ENCODE data around the gene PRPSAP1.

Gene PRPSAP1

GRCh38 chr17:76278268-76278908 is 75.3 kb downstream of the PRPSAP1 start:
- Histone ChIP-seq H3K9me3 (ENCODE audit: insufficient read depth, low read length) (no peaks in the 10 kb centered on the region), H3K9ac (ENCODE audit: insufficient read length, low read depth) (no peak overlapping the region), H3K36me3 (ENCODE audit: insufficient read depth, insufficient read length, low read length) (peaks cover 9% of the 10 kb centered on the region), H3K27me3 (ENCODE audit: insufficient read depth, insufficient read length) (no peaks in the 10 kb centered on the region), H3K4me3 (ENCODE audit: insufficient read length, low read depth) (no peak overlapping the region), H3K4me1 (ENCODE audit: insufficient read depth, insufficient read length) (peaks cover 31% of the 10 kb centered on the region)
- no peak for DNase-seq (ENCODE audit: low read depth, low spot score)
- no peak for TF ChIP-seq ZNF274 (IDR thresholded peaks at IDR 0.05; ENCODE audit: low read depth, low read length)
- no peak for TF ChIP-seq SUZ12 (IDR thresholded peaks at IDR 0.05; ENCODE audit: extremely low read depth, insufficient read depth, insufficient read length)
- TF ChIP-seq YY1 (IDR thresholded peaks at IDR 0.05; ENCODE audit: insufficient read depth, insufficient read length), result no peak

GRCh38 chr17:76277300-76278267 is 76.1 kb downstream of the PRPSAP1 start:
- H3K9ac ChIP-seq (ENCODE audit: insufficient read length, low read depth), result peak overlapping the region; percentile 1
- DNase-seq (ENCODE audit: low read depth, low spot score), result no peak

GRCh38 chr17:76276461-76277299 is 77.0 kb downstream of the PRPSAP1 start:
- TF ChIP-seq SUZ12 (IDR thresholded peaks at IDR 0.05; ENCODE audit: extremely low read depth, insufficient read depth, insufficient read length), result no peak
- no peak for TF ChIP-seq ZNF274 (IDR thresholded peaks at IDR 0.05; ENCODE audit: low read depth, low read length)
- TF ChIP-seq YY1 (IDR thresholded peaks at IDR 0.05; ENCODE audit: insufficient read depth, insufficient read length), result no peak
- Histone ChIP-seq H3K4me1 (ENCODE audit: insufficient read depth, insufficient read length) (peaks cover 34% of the 10 kb centered on the region), H3K9me3 (ENCODE audit: insufficient read depth, low read length) (no peaks in the 10 kb centered on the region), H3K27me3 (ENCODE audit: insufficient read depth, insufficient read length) (no peaks in the 10 kb centered on the region), H3K9ac (ENCODE audit: insufficient read length, low read depth) (peak overlapping the region; percentile 1), H3K36me3 (ENCODE audit: insufficient read depth, insufficient read length, low read length) (peaks cover 6% of the 10 kb centered on the region), H3K4me3 (ENCODE audit: insufficient read length, low read depth) (no peak overlapping the region)
- no peak for DNase-seq (ENCODE audit: low read depth, low spot score)

More at GRCh38 chr17:76277300-76278267, 76.1 kb downstream of the PRPSAP1 start:
- no peak for TF ChIP-seq YY1 (IDR thresholded peaks at IDR 0.05; ENCODE audit: insufficient read depth, insufficient read length)
- no peak for TF ChIP-seq SUZ12 (IDR thresholded peaks at IDR 0.05; ENCODE audit: extremely low read depth, insufficient read depth, insufficient read length)
- TF ChIP-seq ZNF274 (IDR thresholded peaks at IDR 0.05; ENCODE audit: low read depth, low read length), result no peak
- Histone ChIP-seq H3K4me3 (ENCODE audit: insufficient read length, low read depth) (no peak overlapping the region), H3K36me3 (ENCODE audit: insufficient read depth, insufficient read length, low read length) (peaks cover 9% of the 10 kb centered on the region), H3K27me3 (ENCODE audit: insufficient read depth, insufficient read length) (no peaks in the 10 kb centered on the region), H3K9me3 (ENCODE audit: insufficient read depth, low read length) (no peaks in the 10 kb centered on the region), H3K4me1 (ENCODE audit: insufficient read depth, insufficient read length) (peaks cover 31% of the 10 kb centered on the region)

- H3K27me3 ChIP-seq (ENCODE audit: insufficient read depth, insufficient read length), result no peaks in the 10 kb centered on the region
- no peaks in the 10 kb centered on the region for H3K9me3 ChIP-seq (ENCODE audit: insufficient read depth, low read length)
- TF ChIP-seq SUZ12 (IDR thresholded peaks at IDR 0.05; ENCODE audit: extremely low read depth, insufficient read depth, insufficient read length), result no peak
- TF ChIP-seq YY1 (IDR thresholded peaks at IDR 0.05; ENCODE audit: insufficient read depth, insufficient read length), result no peak
- no peak for TF ChIP-seq ZNF274 (IDR thresholded peaks at IDR 0.05; ENCODE audit: low read depth, low read length)
- H3K36me3 ChIP-seq (ENCODE audit: insufficient read depth, insufficient read length, low read length), result peaks cover 7% of the 10 kb centered on the region
- H3K4me1 ChIP-seq (ENCODE audit: insufficient read depth, insufficient read length), result peaks cover 40% of the 10 kb centered on the region
- no peak for DNase-seq (ENCODE audit: low read depth, low spot score)
- no peak overlapping the region for H3K9ac ChIP-seq (ENCODE audit: insufficient read length, low read depth)
- H3K4me3 ChIP-seq (ENCODE audit: insufficient read length, low read depth), result no peak overlapping the region
These were observed 77.7 kb downstream of the PRPSAP1 start for GRCh38 chr17:76276069-76276431.

GRCh38 chr17:76275382-76276068 is 78.2 kb downstream of the PRPSAP1 start:
- peaks cover 43% of the 10 kb centered on the region for H3K4me1 ChIP-seq (ENCODE audit: insufficient read depth, insufficient read length)
- DNase-seq (ENCODE audit: low read depth, low spot score), result no peak
- H3K9ac ChIP-seq (ENCODE audit: insufficient read length, low read depth), result no peak overlapping the region
- TF ChIP-seq YY1 (IDR thresholded peaks at IDR 0.05; ENCODE audit: insufficient read depth, insufficient read length) (no peak), ZNF274 (IDR thresholded peaks at IDR 0.05; ENCODE audit: low read depth, low read length) (no peak), SUZ12 (IDR thresholded peaks at IDR 0.05; ENCODE audit: extremely low read depth, insufficient read depth, insufficient read length) (no peak)
- H3K27me3 ChIP-seq (ENCODE audit: insufficient read depth, insufficient read length), result no peaks in the 10 kb centered on the region
- H3K9me3 ChIP-seq (ENCODE audit: insufficient read depth, low read length), result no peaks in the 10 kb centered on the region
- peaks cover 12% of the 10 kb centered on the region for H3K36me3 ChIP-seq (ENCODE audit: insufficient read depth, insufficient read length, low read length)
- H3K4me3 ChIP-seq (ENCODE audit: insufficient read length, low read depth), result no peak overlapping the region

- Histone ChIP-seq H3K36me3 (ENCODE audit: insufficient read depth, insufficient read length, low read length) (peaks cover 14% of the 10 kb centered on the region), H3K4me1 (ENCODE audit: insufficient read depth, insufficient read length) (peaks cover 51% of the 10 kb centered on the region)
- no peak for TF ChIP-seq YY1 (IDR thresholded peaks at IDR 0.05; ENCODE audit: insufficient read depth, insufficient read length)
- no peak for TF ChIP-seq ZNF274 (IDR thresholded peaks at IDR 0.05; ENCODE audit: low read depth, low read length)
- TF ChIP-seq SUZ12 (IDR thresholded peaks at IDR 0.05; ENCODE audit: extremely low read depth, insufficient read depth, insufficient read length), result no peak
These were observed 79.4 kb downstream of the PRPSAP1 start for GRCh38 chr17:76274112-76274956.

More at GRCh38 chr17:76274112-76274956, 79.4 kb downstream of the PRPSAP1 start:
- DNase-seq (ENCODE audit: low read depth, low spot score), result no peak
- peak overlapping the region; percentile 8 for H3K9ac ChIP-seq (ENCODE audit: insufficient read length, low read depth)
- H3K9me3 ChIP-seq (ENCODE audit: insufficient read depth, low read length), result no peaks in the 10 kb centered on the region
- no peaks in the 10 kb centered on the region for H3K27me3 ChIP-seq (ENCODE audit: insufficient read depth, insufficient read length)
- no peak overlapping the region for H3K4me3 ChIP-seq (ENCODE audit: insufficient read length, low read depth)

All from NT2/D1 (cell line).